ENCODE results near the gene B3GNT2.

DNA sequence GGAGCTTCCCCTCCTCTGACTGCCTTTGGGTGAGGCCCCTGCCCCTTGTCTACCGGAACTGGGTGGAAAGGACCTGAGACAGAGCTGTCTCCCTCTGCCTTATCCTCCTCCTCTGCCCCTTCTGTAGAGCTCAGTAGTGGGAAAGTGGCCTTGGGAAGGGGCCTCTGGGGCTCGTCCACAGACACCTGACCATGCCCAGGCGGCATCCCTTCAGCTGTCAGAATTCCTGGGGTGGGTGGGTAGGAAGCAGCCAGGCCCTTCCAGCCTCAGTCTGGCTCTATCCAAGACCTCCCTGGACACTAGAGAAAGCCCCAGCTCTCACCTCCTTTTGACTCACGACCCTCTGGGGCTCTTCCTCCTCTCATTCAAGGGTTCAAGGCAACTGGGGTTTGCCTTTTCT is 35.6 kb downstream of the B3GNT2 start:
- TF ChIP-seq, protein P1, sequence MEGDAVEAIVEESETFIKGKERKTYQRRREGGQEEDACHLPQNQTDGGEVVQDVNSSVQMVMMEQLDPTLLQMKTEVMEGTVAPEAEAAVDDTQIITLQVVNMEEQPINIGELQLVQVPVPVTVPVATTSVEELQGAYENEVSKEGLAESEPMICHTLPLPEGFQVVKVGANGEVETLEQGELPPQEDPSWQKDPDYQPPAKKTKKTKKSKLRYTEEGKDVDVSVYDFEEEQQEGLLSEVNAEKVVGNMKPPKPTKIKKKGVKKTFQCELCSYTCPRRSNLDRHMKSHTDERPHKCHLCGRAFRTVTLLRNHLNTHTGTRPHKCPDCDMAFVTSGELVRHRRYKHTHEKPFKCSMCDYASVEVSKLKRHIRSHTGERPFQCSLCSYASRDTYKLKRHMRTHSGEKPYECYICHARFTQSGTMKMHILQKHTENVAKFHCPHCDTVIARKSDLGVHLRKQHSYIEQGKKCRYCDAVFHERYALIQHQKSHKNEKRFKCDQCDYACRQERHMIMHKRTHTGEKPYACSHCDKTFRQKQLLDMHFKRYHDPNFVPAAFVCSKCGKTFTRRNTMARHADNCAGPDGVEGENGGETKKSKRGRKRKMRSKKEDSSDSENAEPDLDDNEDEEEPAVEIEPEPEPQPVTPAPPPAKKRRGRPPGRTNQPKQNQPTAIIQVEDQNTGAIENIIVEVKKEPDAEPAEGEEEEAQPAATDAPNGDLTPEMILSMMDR (IDR thresholded peaks at IDR 0.05): no peak
- no peak for TF ChIP-seq POLR2A (IDR thresholded peaks at IDR 0.05)
